K562 (cell line): ENCODE measurements around the gene ZNF778. TPM values are rescaled to one million over a fixed set of nuclear protein-coding genes. Genes with fewer than 3 reads are reported as not detected.

Experiments used
- BRCA1 ChIP-seq, 2 experiments: fragments of 450-650 bp in 1 of 2; sonication (generic) in 1 of 2; formaldehyde crosslinking in 1 of 2; IDR thresholded peaks; 2 replicates each; pipeline versions ENCODE4 v1.5.0 to v1.6.1; 2017 to 2020; ENCODE audit warnings: mild to moderate bottlenecking in 1 of 2, missing genetic modification reagents in 1 of 2
- C11orf30 ChIP-seq: fragments of 450-650 bp; IDR thresholded peaks from 2 replicates; pipeline ENCODE4 v1.6.1; 2016; ENCODE audit warnings: low read depth, mild to moderate bottlenecking
- CXXC5 ChIP-seq: fragments of 250-450 bp; sonication (Bioruptor Pico); IDR thresholded peaks from 2 replicates; pipeline ENCODE4 v1.8.0; 2022; ENCODE audit warnings: inconsistent platforms, mild to moderate bottlenecking, moderate library complexity
- ELF2 ChIP-seq: fragments of 250-450 bp; sonication (Bioruptor Pico); IDR thresholded peaks from 2 replicates; pipeline ENCODE4 v1.5.0; 2021; ENCODE audit warnings: mild to moderate bottlenecking
- EWSR1 ChIP-seq: fragments of 450-650 bp; IDR thresholded peaks from 2 replicates; pipeline ENCODE4 v1.6.1; 2018; ENCODE audit warnings: borderline replicate concordance, mild to moderate bottlenecking, low read depth, moderate library complexity; ENCODE audit not compliant: partially characterized antibody
- FOXJ3 ChIP-seq: sonication (generic); formaldehyde crosslinking; IDR thresholded peaks from 2 replicates; pipeline ENCODE4 v1.4.0; 2020; ENCODE audit warnings: mild to moderate bottlenecking, missing genetic modification reagents
- HMG20B ChIP-seq: fragments of 250-450 bp; sonication (Bioruptor Pico); IDR thresholded peaks from 2 replicates; pipeline ENCODE4 v1.5.0; 2021; ENCODE audit warnings: mild to moderate bottlenecking
- KDM4B ChIP-seq, 2 experiments: fragments of 450-650 bp in 1 of 2; sonication (generic) in 1 of 2; IDR thresholded peaks; 2 replicates each; pipeline ENCODE4 v1.6.1; 2016 to 2017; ENCODE audit warnings: borderline replicate concordance in 2 of 2, antibody characterized with exemption in 1 of 2, low read depth in 1 of 2, mild to moderate bottlenecking in 1 of 2
- KLF13 ChIP-seq: fragments of 450-650 bp; IDR thresholded peaks from 2 replicates; pipeline ENCODE4 v1.6.1; 2016; ENCODE audit warnings: missing genetic modification characterization, low read depth, mild to moderate bottlenecking, missing compliant biosample characterization, moderate library complexity, borderline replicate concordance
- MAFF ChIP-seq: IDR thresholded peaks from 2 replicates; pipeline ENCODE4 v1.6.1; 2012; ENCODE audit warnings: low read length, improper control_type of control experiment
- NFYB ChIP-seq: IDR thresholded peaks from 2 replicates; pipeline ENCODE4 v1.6.1; 2011; ENCODE audit warnings: mild to moderate bottlenecking, moderate library complexity; ENCODE audit not compliant: insufficient read length; ENCODE audit errors: extremely low read depth
- NR4A1 ChIP-seq, 2 experiments: fragments of 250-450 bp in 1 of 2; fragments of 450-650 bp in 1 of 2; sonication (Bioruptor Pico) in 1 of 2; IDR thresholded peaks; 2 replicates each; pipeline versions ENCODE4 v1.4.0 to v1.6.1; 2016 to 2020; ENCODE audit warnings: mild to moderate bottlenecking in 2 of 2, missing compliant biosample characterization in 1 of 2, missing genetic modification characterization in 1 of 2, moderate library complexity in 1 of 2
- PHF20 ChIP-seq: fragments of 450-650 bp; IDR thresholded peaks from 2 replicates; pipeline ENCODE4 v1.6.1; 2018; ENCODE audit not compliant: partially characterized antibody
- RBM14 ChIP-seq: fragments of 200-400 bp; formaldehyde crosslinking; IDR thresholded peaks from 2 replicates; pipeline ENCODE4 v1.6.1; 2018; ENCODE audit warnings: low read depth, mild to moderate bottlenecking, low read length, moderate library complexity, borderline replicate concordance; ENCODE audit not compliant: insufficient read depth
- THAP12 ChIP-seq: fragments of 250-450 bp; sonication (Bioruptor Pico); IDR thresholded peaks from 2 replicates; pipeline ENCODE4 v1.9.0; 2021; ENCODE audit warnings: mild to moderate bottlenecking, inconsistent platforms
- YBX1 ChIP-seq: fragments of 450-650 bp; IDR thresholded peaks from 2 replicates; pipeline ENCODE4 v1.7.1; 2016; ENCODE audit warnings: mild to moderate bottlenecking
- ZBTB9 ChIP-seq: fragments of 450-650 bp; formaldehyde crosslinking; IDR thresholded peaks from 2 replicates; pipeline ENCODE4 v1.4.0; 2020; ENCODE audit warnings: mild to moderate bottlenecking, moderate library complexity
- ZNF263 ChIP-seq: sonication (generic); formaldehyde crosslinking; IDR thresholded peaks from 2 replicates; pipeline ENCODE4 v1.8.0; 2022; ENCODE audit warnings: mild to moderate bottlenecking, missing genetic modification reagents, borderline replicate concordance
- ZNF316 ChIP-seq: fragments of 450-650 bp; IDR thresholded peaks from 2 replicates; pipeline ENCODE4 v1.6.1; 2016
- ZNF561 ChIP-seq: fragments of 450-650 bp; formaldehyde crosslinking; conservative IDR thresholded peaks from 2 replicates; pipeline ENCODE4 v1.4.0; 2020; ENCODE audit warnings: mild to moderate bottlenecking, moderate library complexity
- ZNF830 ChIP-seq: fragments of 250-450 bp; sonication (Bioruptor Pico); IDR thresholded peaks from 2 replicates; pipeline ENCODE4 v1.5.0; 2021; ENCODE audit warnings: mild to moderate bottlenecking
- polyA plus RNA-seq, 8 experiments: library from polyadenylated mRNA; depleted of rRNA in 4 of 8; stranded (reverse) in 5 of 8; unstranded in 3 of 8; fragments of >200 nt; fragmentation: Nextera tagmentation in 2 of 8; fragmentation: Illumina TruSeq in 1 of 8; extraction: Ambion mirVana in 2 of 8; extraction: Trizol in 1 of 8; gene quantifications; 2 replicates each; pipeline versions ENCODE4 v1.2.1 to v1.2.3, GENCODE V29; 2011 to 2014; ENCODE audit warnings: inconsistent platforms in 1 of 8, missing spikeins in 1 of 8
- total RNA-seq, 7 experiments: library from RNA; depleted of rRNA in 6 of 7; stranded (reverse); fragments of >200 nt in 6 of 7; fragmentation: Illumina TruSeq in 2 of 7; extraction: Trizol in 2 of 7; gene quantifications; 2 replicates each; pipeline versions ENCODE4 v1.2.1 to v1.2.3, GENCODE V29; 2011 to 2021; ENCODE audit warnings: low replicate concordance in 1 of 7
- TF ChIP-seq, protein P1 (sequence below): fragments of 450-650 bp; conservative IDR thresholded peaks from 2 replicates; pipeline ENCODE4 v1.6.1; 2016; ENCODE audit warnings: missing genetic modification characterization, low read depth, mild to moderate bottlenecking, missing compliant biosample characterization, moderate library complexity

ZNF778 gene
- total and polyA plus RNA-seq, 9 of the 15 experiments (the other 6 are each of a cell fraction or from before 2014, with no cell fraction given): 0.70 to 60.6 (median 7.5) TPM

DNA sequence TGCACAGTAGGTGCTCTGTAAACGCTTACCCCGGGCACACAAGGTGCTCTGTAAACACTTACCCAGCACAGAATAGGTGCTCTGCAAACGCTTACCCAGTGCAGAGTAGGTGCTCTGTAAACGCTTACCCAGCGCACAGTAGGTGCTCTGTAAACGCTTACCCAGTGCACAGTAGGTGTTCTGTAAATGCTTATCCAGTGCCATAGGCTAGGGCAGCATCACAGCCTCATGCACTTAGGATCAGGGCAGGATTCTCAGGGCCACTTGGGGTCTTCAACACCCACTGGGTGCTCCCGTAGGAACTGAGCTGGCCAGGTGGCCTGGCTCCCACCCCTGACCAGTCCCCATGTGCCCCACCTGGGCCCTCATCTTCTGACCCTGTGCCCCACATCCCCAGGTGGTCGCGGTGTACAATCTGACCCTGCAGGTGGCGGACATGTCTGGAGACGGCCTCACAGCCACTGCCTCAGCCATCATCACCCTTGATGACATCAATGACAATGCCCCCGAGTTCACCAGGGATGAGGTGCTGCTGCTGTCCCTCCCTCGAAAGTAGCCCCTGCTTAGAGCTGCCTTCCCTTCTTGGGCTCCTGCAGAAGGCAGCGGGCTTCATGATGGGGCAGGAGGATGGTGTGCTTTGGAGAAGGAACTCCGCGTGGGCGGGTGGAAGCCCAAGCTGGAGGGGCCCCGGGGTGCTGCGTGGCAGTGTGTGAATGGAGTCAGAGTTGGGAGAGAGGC is 30.3 kb upstream of the ZNF778 start (continued):
- peak; percentile 72; the same call in 1 of the 2 replicates for TF ChIP-seq ZNF263 (CRISPR knock-in tag)
- no peak for TF ChIP-seq HMG20B (CRISPR knock-in tag)
- TF ChIP-seq ELF2 (CRISPR knock-in tag): no peak
- TF ChIP-seq, protein P1, sequence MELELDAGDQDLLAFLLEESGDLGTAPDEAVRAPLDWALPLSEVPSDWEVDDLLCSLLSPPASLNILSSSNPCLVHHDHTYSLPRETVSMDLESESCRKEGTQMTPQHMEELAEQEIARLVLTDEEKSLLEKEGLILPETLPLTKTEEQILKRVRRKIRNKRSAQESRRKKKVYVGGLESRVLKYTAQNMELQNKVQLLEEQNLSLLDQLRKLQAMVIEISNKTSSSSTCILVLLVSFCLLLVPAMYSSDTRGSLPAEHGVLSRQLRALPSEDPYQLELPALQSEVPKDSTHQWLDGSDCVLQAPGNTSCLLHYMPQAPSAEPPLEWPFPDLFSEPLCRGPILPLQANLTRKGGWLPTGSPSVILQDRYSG (tag): 0 out of 2 replicates have a peak, but pooled peaks have one; percentile 31
- no peak for TF ChIP-seq FOXJ3 (CRISPR knock-in tag)
- no peak for TF ChIP-seq NFYB
- no peak for TF ChIP-seq ZBTB9 (CRISPR knock-in tag)
- no peak for TF ChIP-seq NR4A1 (CRISPR knock-in tag; IDR thresholded peaks at IDR 0.05)
- TF ChIP-seq NR4A1 (tag; IDR thresholded peaks at IDR 0.05): no peak
- no peak for TF ChIP-seq YBX1
- TF ChIP-seq CXXC5: no peak
- no peak for TF ChIP-seq ZNF561
- TF ChIP-seq MAFF: no peak
- TF ChIP-seq RBM14: no peak
- TF ChIP-seq ZNF316: no peak
- no peak for TF ChIP-seq KLF13 (tag)
- no peak for TF ChIP-seq C11orf30
- no peak for TF ChIP-seq THAP12 (CRISPR knock-in tag)
- TF ChIP-seq EWSR1: no peak
- TF ChIP-seq PHF20: no peak
- TF ChIP-seq KDM4B (IDR thresholded peaks at IDR 0.05; ENCODE audit: borderline replicate concordance in 2 of 2, low read depth in 1 of 2): no peak
- no peak for TF ChIP-seq ZNF830 (CRISPR knock-in tag)
- no peak for TF ChIP-seq BRCA1 (IDR thresholded peaks at IDR 0.05)
- no peak for TF ChIP-seq BRCA1 (CRISPR knock-in tag; IDR thresholded peaks at IDR 0.05)
